ENCODE measurements around the gene RAB8B. TPM values are rescaled to one million over a fixed set of nuclear protein-coding genes. Genes with fewer than 3 reads are reported as not detected.

RAB8B gene
- total and polyA plus RNA-seq, 10 of the 15 experiments (the other 5 are each of a cell fraction or from before 2014, with no cell fraction given), result 17.8 to 104 (median 65.1) TPM

DNA sequence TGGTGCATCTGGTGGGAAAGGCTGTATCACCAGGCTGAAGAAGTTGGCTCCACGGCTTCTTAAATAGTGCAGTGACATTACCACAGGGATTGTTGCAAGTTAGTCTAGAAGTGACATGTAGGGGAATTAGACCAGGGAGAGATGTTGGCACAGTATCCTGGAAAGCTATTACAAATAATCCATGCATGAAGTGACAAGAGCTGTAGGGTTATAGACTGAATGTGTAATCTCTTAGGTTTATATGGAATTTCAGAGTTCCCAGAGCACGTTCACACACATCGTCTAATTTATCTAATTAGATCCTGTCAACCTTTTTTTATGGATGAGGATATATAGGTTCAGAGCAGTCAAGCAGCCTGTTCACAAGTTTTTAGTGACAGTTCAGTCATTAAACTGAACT, 50.7 kb downstream of the RAB8B start (continued):
- TF ChIP-seq, protein P1, sequence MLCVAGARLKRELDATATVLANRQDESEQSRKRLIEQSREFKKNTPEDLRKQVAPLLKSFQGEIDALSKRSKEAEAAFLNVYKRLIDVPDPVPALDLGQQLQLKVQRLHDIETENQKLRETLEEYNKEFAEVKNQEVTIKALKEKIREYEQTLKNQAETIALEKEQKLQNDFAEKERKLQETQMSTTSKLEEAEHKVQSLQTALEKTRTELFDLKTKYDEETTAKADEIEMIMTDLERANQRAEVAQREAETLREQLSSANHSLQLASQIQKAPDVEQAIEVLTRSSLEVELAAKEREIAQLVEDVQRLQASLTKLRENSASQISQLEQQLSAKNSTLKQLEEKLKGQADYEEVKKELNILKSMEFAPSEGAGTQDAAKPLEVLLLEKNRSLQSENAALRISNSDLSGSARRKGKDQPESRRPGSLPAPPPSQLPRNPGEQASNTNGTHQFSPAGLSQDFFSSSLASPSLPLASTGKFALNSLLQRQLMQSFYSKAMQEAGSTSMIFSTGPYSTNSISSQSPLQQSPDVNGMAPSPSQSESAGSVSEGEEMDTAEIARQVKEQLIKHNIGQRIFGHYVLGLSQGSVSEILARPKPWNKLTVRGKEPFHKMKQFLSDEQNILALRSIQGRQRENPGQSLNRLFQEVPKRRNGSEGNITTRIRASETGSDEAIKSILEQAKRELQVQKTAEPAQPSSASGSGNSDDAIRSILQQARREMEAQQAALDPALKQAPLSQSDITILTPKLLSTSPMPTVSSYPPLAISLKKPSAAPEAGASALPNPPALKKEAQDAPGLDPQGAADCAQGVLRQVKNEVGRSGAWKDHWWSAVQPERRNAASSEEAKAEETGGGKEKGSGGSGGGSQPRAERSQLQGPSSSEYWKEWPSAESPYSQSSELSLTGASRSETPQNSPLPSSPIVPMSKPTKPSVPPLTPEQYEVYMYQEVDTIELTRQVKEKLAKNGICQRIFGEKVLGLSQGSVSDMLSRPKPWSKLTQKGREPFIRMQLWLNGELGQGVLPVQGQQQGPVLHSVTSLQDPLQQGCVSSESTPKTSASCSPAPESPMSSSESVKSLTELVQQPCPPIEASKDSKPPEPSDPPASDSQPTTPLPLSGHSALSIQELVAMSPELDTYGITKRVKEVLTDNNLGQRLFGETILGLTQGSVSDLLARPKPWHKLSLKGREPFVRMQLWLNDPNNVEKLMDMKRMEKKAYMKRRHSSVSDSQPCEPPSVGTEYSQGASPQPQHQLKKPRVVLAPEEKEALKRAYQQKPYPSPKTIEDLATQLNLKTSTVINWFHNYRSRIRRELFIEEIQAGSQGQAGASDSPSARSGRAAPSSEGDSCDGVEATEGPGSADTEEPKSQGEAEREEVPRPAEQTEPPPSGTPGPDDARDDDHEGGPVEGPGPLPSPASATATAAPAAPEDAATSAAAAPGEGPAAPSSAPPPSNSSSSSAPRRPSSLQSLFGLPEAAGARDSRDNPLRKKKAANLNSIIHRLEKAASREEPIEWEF (IDR thresholded peaks at IDR 0.05; ENCODE audit: insufficient replicate concordance, low read depth, low read length), result no peak
- TF ChIP-seq, protein P2, sequence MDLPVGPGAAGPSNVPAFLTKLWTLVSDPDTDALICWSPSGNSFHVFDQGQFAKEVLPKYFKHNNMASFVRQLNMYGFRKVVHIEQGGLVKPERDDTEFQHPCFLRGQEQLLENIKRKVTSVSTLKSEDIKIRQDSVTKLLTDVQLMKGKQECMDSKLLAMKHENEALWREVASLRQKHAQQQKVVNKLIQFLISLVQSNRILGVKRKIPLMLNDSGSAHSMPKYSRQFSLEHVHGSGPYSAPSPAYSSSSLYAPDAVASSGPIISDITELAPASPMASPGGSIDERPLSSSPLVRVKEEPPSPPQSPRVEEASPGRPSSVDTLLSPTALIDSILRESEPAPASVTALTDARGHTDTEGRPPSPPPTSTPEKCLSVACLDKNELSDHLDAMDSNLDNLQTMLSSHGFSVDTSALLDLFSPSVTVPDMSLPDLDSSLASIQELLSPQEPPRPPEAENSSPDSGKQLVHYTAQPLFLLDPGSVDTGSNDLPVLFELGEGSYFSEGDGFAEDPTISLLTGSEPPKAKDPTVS (IDR thresholded peaks at IDR 0.05; ENCODE audit: low read depth, low read length), result no peak
- no peak for TF ChIP-seq ZNF217 (IDR thresholded peaks at IDR 0.05)
- no peak for TF ChIP-seq RAD21 (IDR thresholded peaks at IDR 0.05; ENCODE audit: insufficient read depth, low read depth, low read length)

GRCh38 chr15:63241316-63241715, 51.9 kb downstream of the RAB8B start:
- Histone ChIP-seq H3K4me2 (ENCODE audit: control insufficient read depth, insufficient read depth) (no peak overlapping the region), H3K27ac (ENCODE audit: control insufficient read depth, insufficient read depth) (no peak overlapping the region), H4K20me1 (ENCODE audit: control insufficient read depth, insufficient read depth) (no peaks in the 10 kb centered on the region), H3K4me1 (ENCODE audit: control insufficient read depth, insufficient read depth, low read length) (peaks cover 13% of the 10 kb centered on the region), H3K9ac (ENCODE audit: control insufficient read depth, insufficient read depth, low read length) (no peak overlapping the region), H2AFZ (ENCODE audit: control insufficient read depth, low read depth, low read length) (no peak overlapping the region), H3K36me3 (ENCODE audit: control insufficient read depth in 2 of 2, insufficient read depth in 2 of 2, low read length in 1 of 2) (peaks cover 0 to 8% of the 10 kb centered on the region in 2 experiments; a peak in 3 of 4 replicates), H3K27me3 (replicated peaks in 1 of 2; ENCODE audit: control insufficient read depth in 2 of 2, insufficient read depth in 2 of 2, low read length in 1 of 2) (no peaks in the 10 kb centered on the region), H3K79me2 (ENCODE audit: control insufficient read depth, insufficient read depth, low read length) (peaks cover 37% of the 10 kb centered on the region), H3K4me3 (no peak overlapping the region), H3K9me3 (replicated peaks; ENCODE audit: control insufficient read depth, insufficient read depth, low read length) (peaks cover 5% of the 10 kb centered on the region; the same call in 2 of the 3 replicates)
- ATAC-seq (no peak), DNase-seq (ENCODE audit: low read depth, low spot score) (no peak), FAIRE-seq (no peak)
- RAD21 ChIA-PET (ENCODE audit: unreplicated experiment), result no interaction called here
- SMC1A ChIA-PET (ENCODE audit: uncharacterized antibody, unreplicated experiment), result interaction anchor here (0.9 kb wide), 1 partner anchor 11 kb away, joined by 3 read pairs; no protein-coding TSS in a partner anchor
- no TSS peak for BruUV-seq (replicated peaks)
- CTCF ChIA-PET, result no interaction called here
- POLR2A ChIA-PET, result no interaction called here
- in situ Hi-C loops (cut with MboI), result no loop called here
- 100% methylated on average over 1 of the region's 1 CpG for WGBS (ENCODE audit: insufficient coverage, insufficient replicate concordance, low lambda C conversion rate, missing lambda C conversion rate)
- TF ChIP-seq ZBTB11 (CRISPR knock-in tag; IDR thresholded peaks at IDR 0.05), result no peak
- intact Hi-C loops (cut with micrococcal nuclease; ENCODE audit: unreplicated experiment), result no loop called here

Measured in GM12878 (cell line).